GM23338 (cell line): ENCODE measurements around the gene IQUB. TPM values are rescaled to one million over a fixed set of nuclear protein-coding genes. Genes with fewer than 3 reads are reported as not detected.
"Not testable (repeated sequence)": the region's sequence is repeated elsewhere in the genome, so short reads cannot be mapped to it uniquely, and the experiment has no call there.

Source experiments
- ATAC-seq: fragments of 200-7000 bp; cut with Tn5 transposase; 3 replicates; pipeline ENCODE4 v1.9.1; 2020
- DNase-seq: peaks from one replicate; pipeline ENCODE4 v3.0.0-alpha.2; 2015; ENCODE audit warnings: low spot score
- H2AFZ ChIP-seq: fragments of 200-600 bp; sonication (generic); 2 replicates; pipeline ENCODE4 v1.8.0; 2016; ENCODE audit warnings: antibody characterized with exemption, mild to moderate bottlenecking, moderate library complexity
- H3F3A ChIP-seq: fragments of 200-600 bp; sonication (generic); replicated peaks from 2 replicates; pipeline ENCODE4 v1.8.0; 2017; ENCODE audit warnings: antibody characterized with exemption, mixed run types, low read depth
- H3K27ac ChIP-seq: fragments of 200-600 bp; sonication (generic); 2 replicates; pipeline ENCODE4 v1.6.1; 2016; ENCODE audit warnings: low read depth
- H3K27me3 ChIP-seq: fragments of 200-600 bp; sonication (generic); 2 replicates; pipeline ENCODE4 v1.8.0; 2016; ENCODE audit warnings: mild to moderate bottlenecking, mixed run types, moderate library complexity; ENCODE audit not compliant: insufficient read depth
- H3K36me3 ChIP-seq: fragments of 200-600 bp; sonication (generic); 2 replicates; pipeline ENCODE4 v1.8.0; 2016; ENCODE audit warnings: mild to moderate bottlenecking; ENCODE audit not compliant: insufficient read depth
- H3K4me1 ChIP-seq: fragments of 200-600 bp; sonication (generic); 2 replicates; pipeline ENCODE4 v1.8.0; 2016; ENCODE audit warnings: mild to moderate bottlenecking, moderate library complexity; ENCODE audit not compliant: insufficient read depth
- H3K4me2 ChIP-seq: fragments of 200-600 bp; sonication (generic); 2 replicates; pipeline ENCODE4 v1.7.1; 2017; ENCODE audit warnings: mixed run types
- H3K4me3 ChIP-seq: fragments of 200-600 bp; sonication (generic); 2 replicates; pipeline ENCODE4 v1.6.1; 2016; ENCODE audit warnings: mixed run types
- H3K79me2 ChIP-seq: fragments of 200-600 bp; sonication (generic); replicated peaks from 2 replicates; pipeline ENCODE4 v1.8.0; 2017; ENCODE audit warnings: mild to moderate bottlenecking; ENCODE audit not compliant: insufficient read depth
- H3K9me2 ChIP-seq: fragments of 200-600 bp; sonication (generic); 2 replicates; pipeline ENCODE4 v1.8.0; 2017; ENCODE audit not compliant: insufficient read depth
- H4K20me1 ChIP-seq: fragments of 200-600 bp; sonication (generic); replicated peaks from 2 replicates; pipeline ENCODE4 v1.8.0; 2017; ENCODE audit warnings: mild to moderate bottlenecking; ENCODE audit not compliant: insufficient read depth
- H3K27ac Mint-ChIP-seq: 2 replicates; pipeline ENCODE4 v1.8.0; 2020; ENCODE audit warnings: inconsistent platforms, mild to moderate bottlenecking, moderate library complexity, mixed read lengths
- H3K27me3 Mint-ChIP-seq: 3 replicates; pipeline ENCODE4 v1.8.0; 2022; ENCODE audit warnings: low read depth, mild to moderate bottlenecking, moderate library complexity, mixed read lengths, inconsistent platforms; ENCODE audit not compliant: insufficient read depth, poor library complexity
- H3K36me3 Mint-ChIP-seq: 3 replicates; pipeline ENCODE4 v1.8.0; 2021; ENCODE audit warnings: low read depth, mild to moderate bottlenecking, inconsistent platforms, moderate library complexity, mixed read lengths
- H3K4me1 Mint-ChIP-seq: 3 replicates; pipeline ENCODE4 v1.8.0; 2020; ENCODE audit warnings: mild to moderate bottlenecking, inconsistent platforms, mixed read lengths
- H3K4me3 Mint-ChIP-seq: 3 replicates; pipeline ENCODE4 v1.8.0; 2021; ENCODE audit warnings: moderate library complexity, mild to moderate bottlenecking, inconsistent platforms, mixed read lengths
- H3K9me3 Mint-ChIP-seq: 3 replicates; pipeline ENCODE4 v1.8.0; 2020; ENCODE audit warnings: moderate library complexity, mild to moderate bottlenecking, inconsistent platforms, mixed read lengths
- CREB1 ChIP-seq: fragments of 250-450 bp; sonication (Bioruptor Pico); IDR thresholded peaks from 2 replicates; pipeline ENCODE4 v1.5.0; 2020; ENCODE audit warnings: low read depth, mild to moderate bottlenecking, moderate library complexity
- EZH2 ChIP-seq: fragments of 200-600 bp; sonication (generic); IDR thresholded peaks from one replicate; pipeline ENCODE4 v1.8.0; 2017; ENCODE audit warnings: antibody characterized with exemption, mild to moderate bottlenecking, low read depth; ENCODE audit not compliant: unreplicated experiment
- EZH2phosphoT487 ChIP-seq: fragments of 200-600 bp; sonication (generic); IDR thresholded peaks from one replicate; pipeline ENCODE4 v1.8.1; 2018; ENCODE audit warnings: antibody characterized with exemption; ENCODE audit not compliant: unreplicated experiment
- JUNB ChIP-seq: IDR thresholded peaks from one replicate; pipeline ENCODE4 v1.6.1; 2016; ENCODE audit warnings: antibody characterized with exemption; ENCODE audit not compliant: unreplicated experiment
- POLR2AphosphoS5 ChIP-seq: IDR thresholded peaks from 2 replicates; pipeline ENCODE4 v1.6.1; 2016; ENCODE audit warnings: antibody characterized with exemption, low read depth
- STAT1 ChIP-seq: IDR thresholded peaks from one replicate; pipeline ENCODE4 v1.6.1; 2016; ENCODE audit warnings: antibody characterized with exemption; ENCODE audit not compliant: unreplicated experiment
- ZNF114 ChIP-seq: fragments of 250-450 bp; sonication (Bioruptor Pico); IDR thresholded peaks from 2 replicates; pipeline ENCODE4 v1.5.0; 2020; ENCODE audit warnings: mild to moderate bottlenecking, moderate library complexity
- ZNF331 ChIP-seq: fragments of 250-450 bp; sonication (Bioruptor Pico); IDR thresholded peaks from 2 replicates; pipeline ENCODE4 v1.5.0; 2020; ENCODE audit warnings: low read depth, mild to moderate bottlenecking, moderate library complexity
- ZNF462 ChIP-seq: fragments of 250-450 bp; sonication (Bioruptor Pico); IDR thresholded peaks from 2 replicates; pipeline ENCODE4 v1.5.0; 2020; ENCODE audit warnings: mild to moderate bottlenecking, moderate library complexity
- polyA plus RNA-seq: library from polyadenylated mRNA; unstranded; fragments of >200 nt; fragmentation: Nextera tagmentation; extraction: Ambion mirVana; gene quantifications from 2 replicates; pipeline ENCODE4 v1.2.1, GENCODE V29; 2016
- total RNA-seq: library from RNA; depleted of rRNA; stranded (reverse); fragments of >200 nt; shearing (Covaris generic); gene quantifications from 2 replicates; pipeline ENCODE4 v1.2.3, GENCODE V29; 2014
- TF ChIP-seq, protein P1 (sequence below), 2 experiments: fragments of 200-600 bp in 1 of 2; sonication (generic) in 1 of 2; conservative IDR thresholded peaks; 2 replicates each; pipeline versions ENCODE4 v1.5.1 to v1.6.1; 2016 to 2017; ENCODE audit warnings: antibody characterized with exemption in 2 of 2, low read depth in 2 of 2, mild to moderate bottlenecking in 2 of 2, moderate library complexity in 1 of 2
- TF ChIP-seq, protein P2 (sequence below): IDR thresholded peaks from 2 replicates; pipeline ENCODE4 v1.6.1; 2016; ENCODE audit warnings: antibody characterized with exemption

The IQUB gene
- total and polyA plus RNA-seq, 2 experiments from 2014 or later: 0.79 to 1.1 TPM

GRCh38 chr7:123526533-123526932 is 7.9 kb downstream of the IQUB start:
- peaks cover 16% of the 10 kb centered on the region; the same call in 2 of the 3 replicates for H3K9me3 Mint-ChIP-seq
- not testable (repeated sequence) for DNase-seq, H3K27me3 Mint-ChIP-seq, H4K20me1 ChIP-seq, H3K4me3 ChIP-seq, H3K27ac Mint-ChIP-seq, H3K27ac ChIP-seq, ATAC-seq, H3K36me3 ChIP-seq, H2AFZ ChIP-seq, H3F3A ChIP-seq, H3K27me3 ChIP-seq, H3K4me2 ChIP-seq, H3K36me3 Mint-ChIP-seq, H3K9me2 ChIP-seq, H3K4me1 Mint-ChIP-seq, H3K79me2 ChIP-seq, H3K4me3 Mint-ChIP-seq, H3K4me1 ChIP-seq

GRCh38 chr7:123522066-123522465 is 12.3 kb downstream of the IQUB start:
- Histone ChIP-seq H2AFZ (no peak overlapping the region), H3K4me3 (no peak overlapping the region), H3F3A (no peaks in the 10 kb centered on the region), H3K36me3 (no peaks in the 10 kb centered on the region), H3K4me1 (peaks cover 2% of the 10 kb centered on the region), H3K4me2 (no peak overlapping the region), H3K9me2 (no peaks in the 10 kb centered on the region), H3K27ac (no peak overlapping the region), H3K27me3 (no peaks in the 10 kb centered on the region), H4K20me1 (no peaks in the 10 kb centered on the region), H3K79me2 (no peaks in the 10 kb centered on the region)
- H3K4me3 Mint-ChIP-seq: no peak overlapping the region
- DNase-seq: no peak
- peaks cover 4% of the 10 kb centered on the region; the same call in 2 of the 3 replicates for H3K4me1 Mint-ChIP-seq
- peaks cover 5% of the 10 kb centered on the region; the same call in 2 of the 3 replicates for H3K36me3 Mint-ChIP-seq
- no peak for ATAC-seq
- peaks cover 2% of the 10 kb centered on the region for H3K27me3 Mint-ChIP-seq
- no peak overlapping the region for H3K27ac Mint-ChIP-seq
- peaks cover 10% of the 10 kb centered on the region; the same call in 2 of the 3 replicates for H3K9me3 Mint-ChIP-seq
- no peak for TF ChIP-seq CREB1 (CRISPR knock-in tag)
- no peak for TF ChIP-seq STAT1
- TF ChIP-seq, protein P1, sequence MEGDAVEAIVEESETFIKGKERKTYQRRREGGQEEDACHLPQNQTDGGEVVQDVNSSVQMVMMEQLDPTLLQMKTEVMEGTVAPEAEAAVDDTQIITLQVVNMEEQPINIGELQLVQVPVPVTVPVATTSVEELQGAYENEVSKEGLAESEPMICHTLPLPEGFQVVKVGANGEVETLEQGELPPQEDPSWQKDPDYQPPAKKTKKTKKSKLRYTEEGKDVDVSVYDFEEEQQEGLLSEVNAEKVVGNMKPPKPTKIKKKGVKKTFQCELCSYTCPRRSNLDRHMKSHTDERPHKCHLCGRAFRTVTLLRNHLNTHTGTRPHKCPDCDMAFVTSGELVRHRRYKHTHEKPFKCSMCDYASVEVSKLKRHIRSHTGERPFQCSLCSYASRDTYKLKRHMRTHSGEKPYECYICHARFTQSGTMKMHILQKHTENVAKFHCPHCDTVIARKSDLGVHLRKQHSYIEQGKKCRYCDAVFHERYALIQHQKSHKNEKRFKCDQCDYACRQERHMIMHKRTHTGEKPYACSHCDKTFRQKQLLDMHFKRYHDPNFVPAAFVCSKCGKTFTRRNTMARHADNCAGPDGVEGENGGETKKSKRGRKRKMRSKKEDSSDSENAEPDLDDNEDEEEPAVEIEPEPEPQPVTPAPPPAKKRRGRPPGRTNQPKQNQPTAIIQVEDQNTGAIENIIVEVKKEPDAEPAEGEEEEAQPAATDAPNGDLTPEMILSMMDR (conservative IDR thresholded peaks at IDR 0.05; ENCODE audit: low read depth in 2 of 2): no peak
- TF ChIP-seq JUNB: no peak
- no peak for TF ChIP-seq ZNF114 (CRISPR knock-in tag)
- TF ChIP-seq ZNF331: no peak
- TF ChIP-seq ZNF462 (CRISPR knock-in tag): no peak
- TF ChIP-seq EZH2phosphoT487: no peak
- no peak for TF ChIP-seq EZH2
- no peak for TF ChIP-seq POLR2AphosphoS5
- TF ChIP-seq, protein P2, sequence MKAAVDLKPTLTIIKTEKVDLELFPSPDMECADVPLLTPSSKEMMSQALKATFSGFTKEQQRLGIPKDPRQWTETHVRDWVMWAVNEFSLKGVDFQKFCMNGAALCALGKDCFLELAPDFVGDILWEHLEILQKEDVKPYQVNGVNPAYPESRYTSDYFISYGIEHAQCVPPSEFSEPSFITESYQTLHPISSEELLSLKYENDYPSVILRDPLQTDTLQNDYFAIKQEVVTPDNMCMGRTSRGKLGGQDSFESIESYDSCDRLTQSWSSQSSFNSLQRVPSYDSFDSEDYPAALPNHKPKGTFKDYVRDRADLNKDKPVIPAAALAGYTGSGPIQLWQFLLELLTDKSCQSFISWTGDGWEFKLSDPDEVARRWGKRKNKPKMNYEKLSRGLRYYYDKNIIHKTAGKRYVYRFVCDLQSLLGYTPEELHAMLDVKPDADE: no peak
